ENCODE measurements around the gene NR1H4.

GRCh38 chr12:100554608-100555077 is 81.0 kb downstream of the NR1H4 start:
- TF ChIP-seq, protein P1, sequence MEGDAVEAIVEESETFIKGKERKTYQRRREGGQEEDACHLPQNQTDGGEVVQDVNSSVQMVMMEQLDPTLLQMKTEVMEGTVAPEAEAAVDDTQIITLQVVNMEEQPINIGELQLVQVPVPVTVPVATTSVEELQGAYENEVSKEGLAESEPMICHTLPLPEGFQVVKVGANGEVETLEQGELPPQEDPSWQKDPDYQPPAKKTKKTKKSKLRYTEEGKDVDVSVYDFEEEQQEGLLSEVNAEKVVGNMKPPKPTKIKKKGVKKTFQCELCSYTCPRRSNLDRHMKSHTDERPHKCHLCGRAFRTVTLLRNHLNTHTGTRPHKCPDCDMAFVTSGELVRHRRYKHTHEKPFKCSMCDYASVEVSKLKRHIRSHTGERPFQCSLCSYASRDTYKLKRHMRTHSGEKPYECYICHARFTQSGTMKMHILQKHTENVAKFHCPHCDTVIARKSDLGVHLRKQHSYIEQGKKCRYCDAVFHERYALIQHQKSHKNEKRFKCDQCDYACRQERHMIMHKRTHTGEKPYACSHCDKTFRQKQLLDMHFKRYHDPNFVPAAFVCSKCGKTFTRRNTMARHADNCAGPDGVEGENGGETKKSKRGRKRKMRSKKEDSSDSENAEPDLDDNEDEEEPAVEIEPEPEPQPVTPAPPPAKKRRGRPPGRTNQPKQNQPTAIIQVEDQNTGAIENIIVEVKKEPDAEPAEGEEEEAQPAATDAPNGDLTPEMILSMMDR (conservative IDR thresholded peaks at IDR 0.05 in 1 of 2, IDR thresholded peaks at IDR 0.05 in 1 of 2; ENCODE audit: extremely low read depth in 1 of 2, insufficient read depth in 1 of 2, low read depth in 1 of 2, low read length in 2 of 2), result peak; percentile 82 to 94
- TF ChIP-seq EZH2 (IDR thresholded peaks at IDR 0.05; ENCODE audit: borderline replicate concordance, low read length), result no peak
